ENCODE data around the gene PRKAR1B.

Gene PRKAR1B

DNA sequence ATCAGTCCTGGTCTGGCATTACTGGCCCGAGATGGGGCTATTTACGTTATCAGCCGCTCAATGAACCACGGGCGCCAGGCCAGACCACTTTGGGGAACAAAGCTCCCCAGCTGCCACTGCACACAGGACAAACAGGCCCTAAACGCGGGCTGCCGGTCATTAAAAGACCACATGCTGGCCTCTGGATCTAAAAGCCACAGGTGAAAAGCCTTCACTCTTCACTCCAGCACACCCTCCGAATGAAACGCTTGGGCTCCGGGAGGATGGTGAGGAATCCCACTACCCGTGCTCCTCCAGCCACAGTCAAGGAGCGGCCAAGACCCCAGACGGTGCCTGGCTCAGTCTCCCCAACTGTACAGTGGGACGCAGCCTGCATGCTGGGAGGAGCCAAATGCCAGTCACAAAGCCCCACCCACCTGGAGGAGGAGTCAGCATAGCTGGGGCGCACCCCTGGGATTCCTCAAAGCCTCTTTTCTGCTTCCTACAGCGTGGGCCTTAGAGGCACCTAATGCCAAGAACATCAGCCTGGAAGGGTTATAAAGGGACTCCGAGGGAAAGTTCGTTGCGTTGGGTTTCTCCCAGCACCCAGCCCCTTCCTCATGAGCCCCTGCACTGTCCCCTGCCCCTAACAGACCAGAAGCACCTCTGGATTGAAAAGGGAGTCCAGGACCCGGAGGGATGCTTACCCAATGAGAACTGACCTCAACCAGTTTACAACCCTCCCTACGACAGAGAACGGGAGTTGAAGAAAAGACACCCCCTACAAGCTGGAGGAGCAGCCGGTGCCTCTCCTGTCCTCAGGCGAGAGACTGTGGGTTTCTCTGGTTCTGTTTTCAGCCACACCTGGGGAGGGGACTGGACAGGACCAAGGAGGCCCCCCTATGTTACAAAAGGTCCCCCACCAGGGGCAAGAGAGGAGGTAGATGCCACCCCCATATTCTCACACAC lies 212.2 kb downstream of the PRKAR1B start:
- no peak overlapping the region for H4K91ac ChIP-seq (ENCODE audit: low read depth, low read length, poor library complexity)
- H3K9ac ChIP-seq (ENCODE audit: low read depth, low read length, poor library complexity), result no peak overlapping the region
- no peak overlapping the region for H3K4me2 ChIP-seq (ENCODE audit: insufficient read depth, low read length, poor library complexity, severe bottlenecking)
- no peak overlapping the region for H2BK15ac ChIP-seq (ENCODE audit: low read length)
- no peak overlapping the region for H2BK120ac ChIP-seq (ENCODE audit: low read depth, low read length)
- no peak overlapping the region for H3K27ac ChIP-seq (replicated peaks; ENCODE audit: low read length)
- H3K79me1 ChIP-seq (ENCODE audit: low read depth, low read length), result no peaks in the 10 kb centered on the region
- no peak overlapping the region for H3K4me3 ChIP-seq (ENCODE audit: low read length in 2 of 2)
- H3K9me3 ChIP-seq (replicated peaks in 1 of 2; ENCODE audit: control insufficient read depth in 2 of 2, insufficient read depth in 1 of 2, low read depth in 1 of 2, low read length in 2 of 2), result no peaks in the 10 kb centered on the region
- H2AK5ac ChIP-seq (ENCODE audit: low read depth, low read length), result no peak overlapping the region
- no peak overlapping the region for H2BK5ac ChIP-seq (ENCODE audit: low read length)
- no peak overlapping the region for H3K23ac ChIP-seq (ENCODE audit: low read depth, low read length, poor library complexity)
- H3K4ac ChIP-seq (ENCODE audit: low read length), result no peak overlapping the region
- no peak overlapping the region for H2AFZ ChIP-seq (ENCODE audit: low read length)
- no peak overlapping the region for H2BK12ac ChIP-seq (ENCODE audit: low read length)
- peak; percentile 24 for DNase-seq (ENCODE audit: low spot score)
- H3K4me1 ChIP-seq (ENCODE audit: control insufficient read depth in 2 of 2, insufficient read depth in 1 of 2, low read depth in 1 of 2, low read length in 2 of 2), result peaks cover 12 to 18% of the 10 kb centered on the region in 2 donors
- H4K8ac ChIP-seq (ENCODE audit: low read depth, low read length), result no peak overlapping the region
- WGBS, 2 donors (ENCODE audit: extremely low coverage in 2 of 2, insufficient read length in 2 of 2, insufficient replicate concordance in 1 of 2), result no CpG with 5 or more reads among the region's 25 CpGs
- H3K14ac ChIP-seq (ENCODE audit: low read length), result no peak overlapping the region
- no peaks in the 10 kb centered on the region for H3K36me3 ChIP-seq (replicated peaks in 1 of 2; ENCODE audit: control insufficient read depth in 2 of 2, insufficient read depth in 2 of 2, low read length in 2 of 2)
- H3K27me3 ChIP-seq (ENCODE audit: control insufficient read depth in 3 of 3, insufficient read depth in 3 of 3, low read depth in 1 of 3, low read length in 3 of 3), result peaks cover 0 to 67% (median 28%) of the 10 kb centered on the region in 3 experiments
- peak overlapping the region; percentile 5 for H3K18ac ChIP-seq (ENCODE audit: low read length)

DNA sequence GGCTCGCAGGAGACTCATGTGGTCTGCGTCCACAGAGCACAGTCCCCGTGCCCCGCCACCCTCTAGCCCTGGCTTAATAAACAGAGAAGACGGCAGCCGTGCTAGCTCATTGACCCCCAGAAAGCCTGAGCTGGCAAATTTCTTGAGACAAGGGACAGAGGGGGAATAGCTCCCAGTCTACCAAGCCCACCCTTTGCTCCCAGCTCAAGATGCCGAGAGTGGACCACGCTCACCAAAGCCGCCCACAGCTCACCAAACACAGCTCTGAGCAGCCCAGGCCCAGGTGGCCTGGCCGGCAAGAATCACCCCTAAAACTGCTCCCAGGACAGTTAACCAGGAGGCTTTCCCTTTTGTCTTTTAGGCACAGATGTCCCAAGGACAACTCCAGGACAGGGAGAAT lies 212.8 kb downstream of the PRKAR1B start:
- H2BK120ac ChIP-seq (ENCODE audit: low read depth, low read length), result no peak overlapping the region
- DNase-seq (ENCODE audit: low spot score), result no peak
- no peak overlapping the region for H3K14ac ChIP-seq (ENCODE audit: low read length)
- no peaks in the 10 kb centered on the region for H3K9me3 ChIP-seq (replicated peaks in 1 of 2; ENCODE audit: control insufficient read depth in 2 of 2, insufficient read depth in 1 of 2, low read depth in 1 of 2, low read length in 2 of 2)
- no peak overlapping the region for H4K91ac ChIP-seq (ENCODE audit: low read depth, low read length, poor library complexity)
- H2BK15ac ChIP-seq (ENCODE audit: low read length), result no peak overlapping the region
- H3K18ac ChIP-seq (ENCODE audit: low read length), result no peak overlapping the region
- H3K36me3 ChIP-seq (replicated peaks in 1 of 2; ENCODE audit: control insufficient read depth in 2 of 2, insufficient read depth in 2 of 2, low read length in 2 of 2), result no peaks in the 10 kb centered on the region
- no peak overlapping the region for H2AK5ac ChIP-seq (ENCODE audit: low read depth, low read length)
- no peak overlapping the region for H3K4ac ChIP-seq (ENCODE audit: low read length)
- H3K9ac ChIP-seq (ENCODE audit: low read depth, low read length, poor library complexity), result no peak overlapping the region
- no peak overlapping the region for H3K23ac ChIP-seq (ENCODE audit: low read depth, low read length, poor library complexity)
- H3K27me3 ChIP-seq (ENCODE audit: control insufficient read depth in 3 of 3, insufficient read depth in 3 of 3, low read depth in 1 of 3, low read length in 3 of 3), result peaks cover 0 to 67% (median 26%) of the 10 kb centered on the region in 3 experiments
- H2BK5ac ChIP-seq (ENCODE audit: low read length), result no peak overlapping the region
- H2BK12ac ChIP-seq (ENCODE audit: low read length), result no peak overlapping the region
- no peak overlapping the region for H2AFZ ChIP-seq (ENCODE audit: low read length)
- no peak overlapping the region for H4K8ac ChIP-seq (ENCODE audit: low read depth, low read length)
- H3K27ac ChIP-seq (replicated peaks; ENCODE audit: low read length), result no peak overlapping the region
- no peak overlapping the region for H3K4me3 ChIP-seq (ENCODE audit: low read length in 2 of 2)
- no peak overlapping the region for H3K4me2 ChIP-seq (ENCODE audit: insufficient read depth, low read length, poor library complexity, severe bottlenecking)
- WGBS, 2 donors (ENCODE audit: extremely low coverage in 2 of 2, insufficient read length in 2 of 2, insufficient replicate concordance in 1 of 2), result no CpG with 5 or more reads among the region's 10 CpGs
- H3K79me1 ChIP-seq (ENCODE audit: low read depth, low read length), result no peaks in the 10 kb centered on the region
- H3K4me1 ChIP-seq (ENCODE audit: control insufficient read depth in 2 of 2, insufficient read depth in 1 of 2, low read depth in 1 of 2, low read length in 2 of 2), result peaks cover 12 to 18% of the 10 kb centered on the region in 2 donors

DNA sequence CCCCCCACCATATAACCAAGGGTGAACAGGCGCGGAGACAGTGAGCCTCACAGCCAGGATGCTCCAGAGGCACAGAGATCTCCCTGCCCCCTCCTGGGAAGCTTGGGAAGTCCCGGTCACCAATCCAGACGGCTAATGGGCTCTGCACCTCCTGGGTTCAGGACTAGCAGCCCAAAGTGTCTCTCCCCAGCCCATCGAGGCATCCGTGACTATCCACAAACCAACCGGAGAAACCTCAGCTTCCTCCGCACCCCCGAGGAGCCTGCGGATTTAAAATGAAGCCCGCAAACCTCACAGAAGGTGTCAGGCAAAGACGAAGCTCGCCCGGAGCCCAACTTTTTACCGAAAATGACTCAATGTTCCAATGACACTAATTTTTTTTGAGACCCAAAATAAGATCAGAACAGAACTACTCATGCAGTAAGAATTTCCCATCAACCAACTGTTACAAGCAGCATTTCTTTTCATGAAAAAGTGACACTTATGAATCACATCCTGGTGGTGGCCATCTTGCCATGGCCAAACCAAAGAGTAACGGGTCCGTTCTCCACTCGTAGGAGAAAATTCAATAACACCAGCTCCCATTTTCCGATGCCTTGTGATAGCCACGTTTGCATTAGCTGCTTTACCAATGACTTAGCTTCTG lies 213.4 kb downstream of the PRKAR1B start:
- Histone ChIP-seq H3K27ac (replicated peaks; ENCODE audit: low read length) (no peak overlapping the region), H2BK120ac (ENCODE audit: low read depth, low read length) (no peak overlapping the region), H3K27me3 (ENCODE audit: control insufficient read depth in 3 of 3, insufficient read depth in 3 of 3, low read depth in 1 of 3, low read length in 3 of 3) (peaks cover 0 to 67% (median 26%) of the 10 kb centered on the region in 3 experiments), H2BK15ac (ENCODE audit: low read length) (peak overlapping the region; percentile 71), H2BK12ac (ENCODE audit: low read length) (no peak overlapping the region), H3K9me3 (replicated peaks in 1 of 2; ENCODE audit: control insufficient read depth in 2 of 2, insufficient read depth in 1 of 2, low read depth in 1 of 2, low read length in 2 of 2) (no peaks in the 10 kb centered on the region), H4K8ac (ENCODE audit: low read depth, low read length) (no peak overlapping the region), H2AK5ac (ENCODE audit: low read depth, low read length) (peak overlapping the region; percentile 81), H2BK5ac (ENCODE audit: low read length) (no peak overlapping the region), H3K14ac (ENCODE audit: low read length) (no peak overlapping the region), H3K36me3 (replicated peaks in 1 of 2; ENCODE audit: control insufficient read depth in 2 of 2, insufficient read depth in 2 of 2, low read length in 2 of 2) (no peaks in the 10 kb centered on the region), H3K4me3 (ENCODE audit: low read length in 2 of 2) (no peak overlapping the region), H3K23ac (ENCODE audit: low read depth, low read length, poor library complexity) (peak overlapping the region; percentile 55), H2AFZ (ENCODE audit: low read length) (no peak overlapping the region), H3K4ac (ENCODE audit: low read length) (no peak overlapping the region), H3K9ac (ENCODE audit: low read depth, low read length, poor library complexity) (no peak overlapping the region), H3K4me2 (ENCODE audit: insufficient read depth, low read length, poor library complexity, severe bottlenecking) (no peak overlapping the region), H3K4me1 (ENCODE audit: control insufficient read depth in 2 of 2, insufficient read depth in 1 of 2, low read depth in 1 of 2, low read length in 2 of 2) (peaks cover 8 to 18% of the 10 kb centered on the region in 2 donors), H4K91ac (ENCODE audit: low read depth, low read length, poor library complexity) (no peak overlapping the region), H3K18ac (ENCODE audit: low read length) (no peak overlapping the region), H3K79me1 (ENCODE audit: low read depth, low read length) (no peaks in the 10 kb centered on the region)
- no CpG with 5 or more reads among the region's 20 CpGs for WGBS, 2 donors (ENCODE audit: extremely low coverage in 2 of 2, insufficient read length in 2 of 2, insufficient replicate concordance in 1 of 2)
- no peak for DNase-seq (ENCODE audit: low spot score)

Measured in neuronal stem cell (in vitro differentiated cells).